Astrocyte of the spinal cord (primary cell): ENCODE measurements around the gene C1orf210.
A peak's percentile ranks its signal among the peaks of the same experiment; 100 is the strongest.

Source experiments
- DNase-seq: peaks from one replicate; pipeline ENCODE4 v3.0.0; 2011; ENCODE audit warnings: low read depth, low spot score
- H3K4me3 ChIP-seq: 2 replicates; pipeline ENCODE4 v1.5.1; 2011; ENCODE audit warnings: low read depth, mild to moderate bottlenecking, low read length, moderate library complexity
- in situ Hi-C: cut with HindIII; loops from 2 replicates; pipeline ENCODE4 v1.10.0; 2017; ENCODE audit warnings: low sequenced_read_pairs
- TF ChIP-seq, protein P1 (sequence below): IDR thresholded peaks from 2 replicates; pipeline ENCODE4 v1.5.1; 2012; ENCODE audit warnings: low read depth, mild to moderate bottlenecking, low read length, inconsistent platforms

Gene C1orf210

DNA sequence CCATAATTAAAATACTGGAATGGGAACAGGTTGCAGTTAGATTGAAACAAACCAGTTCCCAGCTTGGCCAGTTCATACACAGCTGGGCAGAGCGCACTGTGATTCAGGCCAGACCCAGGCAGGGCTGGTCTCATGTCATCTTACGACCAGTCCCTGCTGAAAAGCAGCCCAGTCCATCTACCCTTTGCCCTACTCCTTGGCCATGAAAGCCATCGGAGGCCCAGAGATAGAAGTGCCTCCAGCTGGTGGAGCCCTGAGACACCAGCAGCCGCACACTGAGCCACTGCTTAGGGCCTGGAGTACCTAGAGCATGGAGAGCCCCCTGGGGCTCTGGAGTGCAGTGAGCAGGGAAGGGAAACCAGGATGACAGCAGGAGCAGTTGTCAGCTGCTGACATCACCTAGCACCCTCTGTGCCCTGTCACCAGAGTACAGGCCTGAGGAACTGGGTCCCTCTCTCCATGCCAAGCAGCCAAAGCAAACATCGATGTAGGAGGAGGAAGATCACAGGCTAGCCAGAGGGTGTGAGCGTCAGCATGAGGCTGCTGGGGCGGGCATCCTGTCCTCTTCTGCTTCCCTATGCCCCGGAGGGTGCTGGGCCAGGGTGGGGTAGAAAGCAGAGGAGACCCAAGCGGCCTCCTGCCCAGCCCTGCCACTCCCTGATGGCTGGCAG lies 49.8 kb downstream of the C1orf210 start:
- no peak for DNase-seq
- TF ChIP-seq, protein P1, sequence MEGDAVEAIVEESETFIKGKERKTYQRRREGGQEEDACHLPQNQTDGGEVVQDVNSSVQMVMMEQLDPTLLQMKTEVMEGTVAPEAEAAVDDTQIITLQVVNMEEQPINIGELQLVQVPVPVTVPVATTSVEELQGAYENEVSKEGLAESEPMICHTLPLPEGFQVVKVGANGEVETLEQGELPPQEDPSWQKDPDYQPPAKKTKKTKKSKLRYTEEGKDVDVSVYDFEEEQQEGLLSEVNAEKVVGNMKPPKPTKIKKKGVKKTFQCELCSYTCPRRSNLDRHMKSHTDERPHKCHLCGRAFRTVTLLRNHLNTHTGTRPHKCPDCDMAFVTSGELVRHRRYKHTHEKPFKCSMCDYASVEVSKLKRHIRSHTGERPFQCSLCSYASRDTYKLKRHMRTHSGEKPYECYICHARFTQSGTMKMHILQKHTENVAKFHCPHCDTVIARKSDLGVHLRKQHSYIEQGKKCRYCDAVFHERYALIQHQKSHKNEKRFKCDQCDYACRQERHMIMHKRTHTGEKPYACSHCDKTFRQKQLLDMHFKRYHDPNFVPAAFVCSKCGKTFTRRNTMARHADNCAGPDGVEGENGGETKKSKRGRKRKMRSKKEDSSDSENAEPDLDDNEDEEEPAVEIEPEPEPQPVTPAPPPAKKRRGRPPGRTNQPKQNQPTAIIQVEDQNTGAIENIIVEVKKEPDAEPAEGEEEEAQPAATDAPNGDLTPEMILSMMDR, result no peak
- in situ Hi-C loops, result no loop called here
- no peak overlapping the region for H3K4me3 ChIP-seq

DNA sequence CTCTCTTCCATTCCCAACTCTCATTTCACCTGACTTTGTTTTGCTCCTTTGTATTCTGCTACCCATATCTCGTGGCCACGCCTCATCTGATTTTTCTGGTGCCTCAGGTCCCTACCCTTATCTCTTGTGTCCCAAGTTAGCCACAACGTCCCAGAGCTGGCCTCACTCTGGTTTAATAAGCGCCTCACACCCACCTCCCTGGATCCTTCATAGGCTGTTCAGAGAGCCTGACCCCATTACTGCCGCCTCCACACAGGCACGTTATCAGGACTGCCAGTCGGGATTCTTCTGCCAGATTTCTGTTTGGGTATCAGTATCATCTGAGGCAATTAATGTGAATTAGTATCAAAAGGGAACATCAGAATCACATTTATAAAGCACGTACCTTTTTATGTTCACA lies 50.3 kb downstream of the C1orf210 start:
- H3K4me3 ChIP-seq, result no peak overlapping the region
- in situ Hi-C loops, result no loop called here
- TF ChIP-seq, protein P1, result no peak
- no peak for DNase-seq

DNA sequence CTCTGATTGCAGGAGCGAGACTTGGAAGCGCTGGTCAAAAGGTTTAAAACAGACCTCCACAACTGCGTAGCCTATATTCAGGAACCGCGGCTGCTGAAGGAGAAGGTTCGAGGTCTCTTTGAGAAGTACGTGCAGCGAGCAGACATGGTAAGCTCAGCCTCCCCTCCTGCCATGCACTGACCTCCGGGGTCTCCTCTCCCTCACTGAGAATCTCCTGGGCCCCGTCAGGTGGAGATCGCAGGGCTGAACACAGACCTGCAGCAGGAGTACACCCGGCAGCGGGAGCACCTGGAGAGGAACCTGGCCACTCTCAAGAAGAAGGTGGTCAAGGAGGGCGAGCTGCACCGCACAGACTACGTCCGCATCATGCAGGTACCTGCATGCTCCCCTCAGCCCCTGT lies 51.1 kb downstream of the C1orf210 start:
- H3K4me3 ChIP-seq, result no peak overlapping the region
- in situ Hi-C loops, result no loop called here
- no peak for DNase-seq
- TF ChIP-seq, protein P1, result no peak

DNA sequence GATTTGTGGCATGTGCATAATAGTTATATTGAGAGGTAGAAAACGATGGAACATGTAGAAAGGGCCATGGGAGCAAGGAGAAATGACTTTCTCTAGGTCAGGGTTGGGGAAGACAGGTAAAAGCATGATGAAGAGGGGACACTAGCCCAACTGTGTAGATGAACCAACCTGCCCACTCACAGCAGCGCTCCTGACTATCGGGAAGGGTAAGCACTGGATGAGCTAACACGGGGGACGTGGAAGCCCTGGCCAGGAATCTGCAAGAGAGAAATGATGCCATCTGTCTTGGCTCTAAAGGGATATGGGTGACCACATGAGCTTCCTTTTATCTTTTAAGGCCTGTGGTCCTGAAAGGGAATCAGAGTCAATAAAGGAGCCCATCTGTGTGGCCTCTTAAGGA lies 51.8 kb downstream of the C1orf210 start:
- TF ChIP-seq, protein P1, result no peak
- no peak for DNase-seq
- H3K4me3 ChIP-seq, result no peak overlapping the region
- in situ Hi-C loops, result no loop called here

DNA sequence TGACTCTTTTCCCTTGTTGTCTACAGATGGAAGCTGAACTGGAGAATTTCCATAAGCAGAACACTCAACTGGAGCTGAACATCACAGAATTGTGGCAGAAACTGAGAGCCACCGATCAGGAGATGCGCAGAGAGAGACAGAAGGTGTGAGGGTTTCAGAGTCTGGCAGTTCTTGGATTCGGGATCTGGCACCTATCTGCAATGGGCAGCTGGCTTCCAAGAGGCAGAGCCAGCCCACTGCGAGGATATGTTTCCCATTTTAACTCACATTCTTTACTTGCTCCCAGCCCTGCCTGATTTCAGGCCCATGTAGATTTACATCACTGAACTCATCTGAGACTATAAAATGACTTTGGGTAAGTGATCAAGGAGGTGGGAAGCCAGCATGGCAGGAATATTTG lies 52.9 kb downstream of the C1orf210 start:
- H3K4me3 ChIP-seq, result no peak overlapping the region
- no peak for DNase-seq
- in situ Hi-C loops, result no loop called here
- TF ChIP-seq, protein P1, result no peak

DNA sequence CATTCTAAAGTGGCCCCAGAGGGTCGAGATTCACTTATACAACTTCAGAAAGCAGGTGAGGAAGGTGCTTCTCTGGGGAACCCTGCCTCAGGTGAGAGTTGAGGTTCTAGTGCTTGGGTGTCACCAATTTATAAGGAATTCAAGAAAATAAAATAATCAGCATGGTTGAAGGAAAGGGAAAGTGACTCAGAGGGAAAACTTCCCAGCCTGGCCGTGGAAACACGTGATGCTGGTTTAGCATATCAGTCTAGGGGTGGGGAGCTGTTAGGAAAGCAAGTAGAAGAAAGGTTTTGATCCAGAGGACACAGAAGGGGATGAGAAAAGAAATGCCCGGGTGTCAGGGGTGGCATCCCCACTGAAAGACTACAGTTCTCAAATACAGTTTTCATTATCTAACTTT lies 53.3 kb downstream of the C1orf210 start:
- DNase-seq, result peak; percentile 72
- TF ChIP-seq, protein P1, result no peak
- H3K4me3 ChIP-seq, result no peak overlapping the region
- in situ Hi-C loops, result no loop called here
